Mucosa of descending colon (tissue), 3 donors: Measurements from ENCODE around the gene REM1. TPM values are rescaled to one million over a fixed set of nuclear protein-coding genes. Genes with fewer than 3 reads are reported as not detected.
"Not testable (repeated sequence)": the region's sequence is repeated elsewhere in the genome, so short reads cannot be mapped to it uniquely, and the experiment has no call there.

Experiments
- ATAC-seq: fragments of 200-7000 bp; cut with Tn5 transposase; one replicate; pipeline ENCODE4 v1.9.1; 2020; ENCODE audit warnings: mild to moderate bottlenecking, moderate library complexity
- DNase-seq, 3 donors: peaks; one replicate each; pipeline ENCODE4 v3.0.0-alpha.2; 2020
- H3K36me3 ChIP-seq: fragments of 200-600 bp; one replicate; pipeline ENCODE4 v1.8.0; 2021; ENCODE audit warnings: low read depth, mild to moderate bottlenecking
- H3K4me1 ChIP-seq: fragments of 200-600 bp; one replicate; pipeline ENCODE4 v1.8.0; 2021; ENCODE audit warnings: low read depth, mild to moderate bottlenecking
- H3K4me3 ChIP-seq: fragments of 200-600 bp; one replicate; pipeline ENCODE4 v1.8.0; 2021; ENCODE audit warnings: mild to moderate bottlenecking
- H3K9me3 ChIP-seq: fragments of 200-600 bp; one replicate; pipeline ENCODE4 v1.8.0; 2021; ENCODE audit warnings: mild to moderate bottlenecking
- intact Hi-C, 2 donors: fragments of 100-400 bp; cut with DNase I in 1 of 2; cut with micrococcal nuclease in 1 of 2; formaldehyde crosslinking; loops; one replicate each; pipeline versions ENCODE4 v1.11.0 to v1.11.1; 2022; cut with DNase I, micrococcal nuclease
- total RNA-seq, 3 donors: library from RNA; stranded (reverse); fragmentation: NEBNext Ultra II Directional in 2 of 3; extraction: Animal tissue kit (Norgen Biotek cat#: 25700) in 2 of 3; gene quantifications; one replicate each; pipeline versions ENCODE4 v1.2.1 to v1.2.4, GENCODE V29; 2021 to 2023
- TF ChIP-seq, protein P1 (sequence below): fragments of 200-600 bp; IDR thresholded peaks from one replicate; pipeline ENCODE4 v1.8.0; 2022; ENCODE audit warnings: antibody characterized with exemption, mild to moderate bottlenecking
- donor health status: DM: no; HTN: no; CAD: no; lungs with moderate emphysema.
- donor health status: DM: no; HTN: no; CAD: no.
- donor health status: DM: no; HTN: yes; CAD: no.

The REM1 gene
- total RNA-seq, 3 donors from 2014 or later = 0.46 to 3.5 (median 1.2) TPM

DNA sequence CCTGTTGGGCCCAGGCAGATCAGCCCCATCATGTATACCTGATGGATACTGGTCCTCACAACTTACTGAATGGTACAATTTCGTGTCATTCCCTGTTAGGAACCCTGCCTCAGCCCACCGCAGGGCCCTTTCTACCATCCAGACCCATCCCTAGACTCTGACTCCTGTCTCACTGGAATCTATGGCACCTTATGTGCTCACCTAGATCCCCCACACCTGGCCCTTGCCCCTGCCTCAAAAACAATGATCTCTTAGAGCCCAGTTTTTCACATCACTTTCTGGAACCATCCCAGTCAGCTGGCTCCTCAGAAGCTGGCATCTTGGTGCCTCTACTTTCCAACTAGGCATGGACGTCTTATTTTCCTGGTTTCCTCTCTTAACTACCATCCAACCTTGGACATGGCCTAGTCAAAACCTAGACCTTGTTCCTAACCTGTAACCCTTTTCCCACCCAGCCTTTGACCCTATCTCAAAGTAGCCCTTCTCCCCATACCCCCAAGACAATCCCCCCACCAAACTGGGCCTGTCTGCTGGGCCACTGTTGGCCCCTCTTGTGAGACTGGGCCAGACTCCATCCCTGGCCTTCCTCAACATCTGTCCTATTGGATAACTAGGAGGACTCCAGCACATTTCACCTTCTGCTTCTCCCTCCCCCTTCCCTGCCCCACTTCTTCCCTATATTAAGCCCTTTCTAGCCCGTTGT, 40.1 kb downstream of the REM1 start:
- Histone ChIP-seq H3K36me3 (no peaks in the 10 kb centered on the region), H3K4me1 (peaks cover 28% of the 10 kb centered on the region), H3K9me3 (no peaks in the 10 kb centered on the region), H3K4me3 (peak overlapping the region; percentile 56)
- intact Hi-C loops = no loop called here
- TF ChIP-seq, protein P1, sequence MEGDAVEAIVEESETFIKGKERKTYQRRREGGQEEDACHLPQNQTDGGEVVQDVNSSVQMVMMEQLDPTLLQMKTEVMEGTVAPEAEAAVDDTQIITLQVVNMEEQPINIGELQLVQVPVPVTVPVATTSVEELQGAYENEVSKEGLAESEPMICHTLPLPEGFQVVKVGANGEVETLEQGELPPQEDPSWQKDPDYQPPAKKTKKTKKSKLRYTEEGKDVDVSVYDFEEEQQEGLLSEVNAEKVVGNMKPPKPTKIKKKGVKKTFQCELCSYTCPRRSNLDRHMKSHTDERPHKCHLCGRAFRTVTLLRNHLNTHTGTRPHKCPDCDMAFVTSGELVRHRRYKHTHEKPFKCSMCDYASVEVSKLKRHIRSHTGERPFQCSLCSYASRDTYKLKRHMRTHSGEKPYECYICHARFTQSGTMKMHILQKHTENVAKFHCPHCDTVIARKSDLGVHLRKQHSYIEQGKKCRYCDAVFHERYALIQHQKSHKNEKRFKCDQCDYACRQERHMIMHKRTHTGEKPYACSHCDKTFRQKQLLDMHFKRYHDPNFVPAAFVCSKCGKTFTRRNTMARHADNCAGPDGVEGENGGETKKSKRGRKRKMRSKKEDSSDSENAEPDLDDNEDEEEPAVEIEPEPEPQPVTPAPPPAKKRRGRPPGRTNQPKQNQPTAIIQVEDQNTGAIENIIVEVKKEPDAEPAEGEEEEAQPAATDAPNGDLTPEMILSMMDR = no peak
- ATAC-seq (no peak), DNase-seq (peak in 1 of 3 donors; percentile 14)

- ATAC-seq (no peak), DNase-seq (peak in 1 of 3 donors; percentile 13)
- Histone ChIP-seq H3K4me1 (peaks cover 28% of the 10 kb centered on the region), H3K36me3 (no peaks in the 10 kb centered on the region), H3K9me3 (no peaks in the 10 kb centered on the region), H3K4me3 (no peak overlapping the region)
- intact Hi-C loops = no loop called here
- TF ChIP-seq, protein P1 = no peak
Measured at GRCh38 chr20:31515775-31516107, 40.7 kb downstream of the REM1 start.

GRCh38 chr20:31516166-31516565, 41.1 kb downstream of the REM1 start:
- Histone ChIP-seq H3K36me3 (no peaks in the 10 kb centered on the region), H3K9me3 (no peaks in the 10 kb centered on the region), H3K4me1 (peaks cover 28% of the 10 kb centered on the region), H3K4me3 (no peak overlapping the region)
- DNase-seq (no peak), ATAC-seq (no peak)
- TF ChIP-seq, protein P1 = no peak
- intact Hi-C loops = no loop called here

DNA sequence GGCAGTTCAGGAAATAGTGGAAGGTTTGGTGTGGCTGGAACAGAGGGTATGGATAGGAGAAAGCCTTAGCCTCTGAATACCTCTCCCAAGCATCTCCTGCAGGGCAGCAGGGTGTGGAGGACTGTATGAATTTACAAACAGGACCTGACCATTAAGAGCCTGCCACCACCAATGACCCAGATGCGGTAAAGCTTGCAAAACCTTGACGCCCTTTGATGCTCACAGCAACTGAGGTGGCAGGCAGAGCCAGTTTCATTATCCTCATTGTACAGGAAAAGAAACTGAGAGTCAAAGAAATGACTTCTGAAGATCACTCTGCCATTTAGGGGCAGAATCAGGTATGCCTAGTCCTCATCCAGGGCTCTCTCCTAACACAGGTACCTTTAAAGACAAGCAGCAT, 41.6 kb downstream of the REM1 start:
- Histone ChIP-seq H3K9me3 (no peaks in the 10 kb centered on the region), H3K4me1 (peaks cover 28% of the 10 kb centered on the region), H3K36me3 (no peaks in the 10 kb centered on the region), H3K4me3 (no peak overlapping the region)
- ATAC-seq = no peak
- DNase-seq = no peak
- intact Hi-C loops = no loop called here
- TF ChIP-seq, protein P1 = no peak

- H3K4me3 ChIP-seq = no peak overlapping the region
- H3K36me3 ChIP-seq = no peaks in the 10 kb centered on the region
- TF ChIP-seq, protein P1 = no peak
- ATAC-seq (peak; percentile 52), DNase-seq (peak in 2 of 3 donors; percentile 49 to 55)
- no peaks in the 10 kb centered on the region for H3K9me3 ChIP-seq
- intact Hi-C loops = no loop called here
- peaks cover 28% of the 10 kb centered on the region for H3K4me1 ChIP-seq
Measured at GRCh38 chr20:31517373-31517772, 42.3 kb downstream of the REM1 start.

GRCh38 chr20:31521267-31521666, 46.2 kb downstream of the REM1 start:
- not testable (repeated sequence) for H3K36me3 ChIP-seq

More at GRCh38 chr20:31521267-31521666, 46.2 kb downstream of the REM1 start:
- H3K9me3 ChIP-seq, ATAC-seq, H3K4me3 ChIP-seq, DNase-seq, intact Hi-C loops: not testable (repeated sequence)
- H3K4me1 ChIP-seq = peaks cover 17% of the 10 kb centered on the region
